Measurements from ENCODE around the gene TAF12.

The TAF12 gene

GRCh38 chr1:28632560-28632959 is 10.3 kb downstream of the TAF12 start:
- Histone ChIP-seq H3K9ac (ENCODE audit: low read depth, low read length) (no peak overlapping the region), H3K9me3 (ENCODE audit: insufficient read depth, low read length, severe bottlenecking) (no peaks in the 10 kb centered on the region), H3K4me2 (ENCODE audit: insufficient read depth, low read length) (no peak overlapping the region), H3K27me3 (ENCODE audit: insufficient read depth, low read length, poor library complexity) (no peaks in the 10 kb centered on the region), H2AFZ (ENCODE audit: low read depth, low read length) (no peak overlapping the region), H3K4me1 (ENCODE audit: insufficient read depth, low read length) (no peaks in the 10 kb centered on the region), H3K27ac (ENCODE audit: low read length) (no peak overlapping the region), H3K36me3 (ENCODE audit: insufficient read depth, low read length) (no peaks in the 10 kb centered on the region), H3K4me3 (ENCODE audit: low read depth in 1 of 2, low read length in 2 of 2) (no peak overlapping the region), H3K79me2 (ENCODE audit: insufficient read depth, low read length) (peaks cover 11% of the 10 kb centered on the region), H4K20me1 (ENCODE audit: insufficient read depth, low read length) (no peaks in the 10 kb centered on the region)
- TF ChIP-seq CTCF (IDR thresholded peaks at IDR 0.05; ENCODE audit: borderline replicate concordance, extremely low read depth, low read length, poor library complexity, severe bottlenecking) (no peak), EZH2 (IDR thresholded peaks at IDR 0.05; ENCODE audit: borderline replicate concordance, low read depth, low read length, severe bottlenecking) (no peak)
- ATAC-seq (ENCODE audit: insufficient read depth, low read depth) (no peak), DNase-seq (no peak)

GRCh38 chr1:28631713-28632112 is 11.2 kb downstream of the TAF12 start:
- TF ChIP-seq CTCF (IDR thresholded peaks at IDR 0.05; ENCODE audit: borderline replicate concordance, extremely low read depth, low read length, poor library complexity, severe bottlenecking), result no peak
- no peak for TF ChIP-seq EZH2 (IDR thresholded peaks at IDR 0.05; ENCODE audit: borderline replicate concordance, low read depth, low read length, severe bottlenecking)
- DNase-seq, result no peak
- Histone ChIP-seq H3K36me3 (ENCODE audit: insufficient read depth, low read length) (no peaks in the 10 kb centered on the region), H3K9me3 (ENCODE audit: insufficient read depth, low read length, severe bottlenecking) (no peaks in the 10 kb centered on the region), H3K4me1 (ENCODE audit: insufficient read depth, low read length) (no peaks in the 10 kb centered on the region), H3K27ac (ENCODE audit: low read length) (no peak overlapping the region), H3K4me3 (ENCODE audit: low read depth in 1 of 2, low read length in 2 of 2) (no peak overlapping the region), H3K79me2 (ENCODE audit: insufficient read depth, low read length) (peaks cover 10% of the 10 kb centered on the region), H3K27me3 (ENCODE audit: insufficient read depth, low read length, poor library complexity) (no peaks in the 10 kb centered on the region), H4K20me1 (ENCODE audit: insufficient read depth, low read length) (no peaks in the 10 kb centered on the region), H3K9ac (ENCODE audit: low read depth, low read length) (no peak overlapping the region), H3K4me2 (ENCODE audit: insufficient read depth, low read length) (no peak overlapping the region), H2AFZ (ENCODE audit: low read depth, low read length) (no peak overlapping the region)
- ATAC-seq (ENCODE audit: insufficient read depth, low read depth), result no peak

GRCh38 chr1:28613175-28613574 is 29.7 kb downstream of the TAF12 start:
- Histone ChIP-seq H3K27me3 (ENCODE audit: insufficient read depth, low read length, poor library complexity) (no peaks in the 10 kb centered on the region), H3K27ac (ENCODE audit: low read length) (no peak overlapping the region), H4K20me1 (ENCODE audit: insufficient read depth, low read length) (no peaks in the 10 kb centered on the region), H3K79me2 (ENCODE audit: insufficient read depth, low read length) (no peaks in the 10 kb centered on the region), H3K4me1 (ENCODE audit: insufficient read depth, low read length) (no peaks in the 10 kb centered on the region), H2AFZ (ENCODE audit: low read depth, low read length) (no peak overlapping the region), H3K36me3 (ENCODE audit: insufficient read depth, low read length) (peaks cover 49% of the 10 kb centered on the region), H3K9me3 (ENCODE audit: insufficient read depth, low read length, severe bottlenecking) (no peaks in the 10 kb centered on the region), H3K4me3 (ENCODE audit: low read depth in 1 of 2, low read length in 2 of 2) (no peak overlapping the region), H3K9ac (ENCODE audit: low read depth, low read length) (no peak overlapping the region), H3K4me2 (ENCODE audit: insufficient read depth, low read length) (no peak overlapping the region)
- ATAC-seq (ENCODE audit: insufficient read depth, low read depth), result no peak
- DNase-seq, result no peak
- TF ChIP-seq EZH2 (IDR thresholded peaks at IDR 0.05; ENCODE audit: borderline replicate concordance, low read depth, low read length, severe bottlenecking) (no peak), CTCF (IDR thresholded peaks at IDR 0.05; ENCODE audit: borderline replicate concordance, extremely low read depth, low read length, poor library complexity, severe bottlenecking) (no peak)

GRCh38 chr1:28606771-28607170 is 36.1 kb downstream of the TAF12 start:
- DNase-seq, result no peak
- Histone ChIP-seq H2AFZ (ENCODE audit: low read depth, low read length) (no peak overlapping the region), H3K4me2 (ENCODE audit: insufficient read depth, low read length) (no peak overlapping the region), H3K79me2 (ENCODE audit: insufficient read depth, low read length) (no peaks in the 10 kb centered on the region), H3K27ac (ENCODE audit: low read length) (no peak overlapping the region), H3K9ac (ENCODE audit: low read depth, low read length) (no peak overlapping the region), H3K36me3 (ENCODE audit: insufficient read depth, low read length) (peaks cover 65% of the 10 kb centered on the region), H3K9me3 (ENCODE audit: insufficient read depth, low read length, severe bottlenecking) (no peaks in the 10 kb centered on the region), H4K20me1 (ENCODE audit: insufficient read depth, low read length) (no peaks in the 10 kb centered on the region), H3K27me3 (ENCODE audit: insufficient read depth, low read length, poor library complexity) (no peaks in the 10 kb centered on the region), H3K4me3 (ENCODE audit: low read depth in 1 of 2, low read length in 2 of 2) (no peak overlapping the region), H3K4me1 (ENCODE audit: insufficient read depth, low read length) (no peaks in the 10 kb centered on the region)
- TF ChIP-seq EZH2 (IDR thresholded peaks at IDR 0.05; ENCODE audit: borderline replicate concordance, low read depth, low read length, severe bottlenecking) (no peak), CTCF (IDR thresholded peaks at IDR 0.05; ENCODE audit: borderline replicate concordance, extremely low read depth, low read length, poor library complexity, severe bottlenecking) (no peak)
- ATAC-seq (ENCODE audit: insufficient read depth, low read depth), result no peak

Measured in DND-41 (cell line).